HG03457 (cell line): ENCODE measurements around the gene A4GNT.

Source experiments
- ATAC-seq: cut with Tn5 transposase; IDR thresholded peaks from one replicate; pipeline ENCODE4 v1.9.1; 2021; ENCODE audit warnings: moderate number of reproducible peaks; ENCODE audit not compliant: unreplicated experiment

Gene A4GNT

DNA sequence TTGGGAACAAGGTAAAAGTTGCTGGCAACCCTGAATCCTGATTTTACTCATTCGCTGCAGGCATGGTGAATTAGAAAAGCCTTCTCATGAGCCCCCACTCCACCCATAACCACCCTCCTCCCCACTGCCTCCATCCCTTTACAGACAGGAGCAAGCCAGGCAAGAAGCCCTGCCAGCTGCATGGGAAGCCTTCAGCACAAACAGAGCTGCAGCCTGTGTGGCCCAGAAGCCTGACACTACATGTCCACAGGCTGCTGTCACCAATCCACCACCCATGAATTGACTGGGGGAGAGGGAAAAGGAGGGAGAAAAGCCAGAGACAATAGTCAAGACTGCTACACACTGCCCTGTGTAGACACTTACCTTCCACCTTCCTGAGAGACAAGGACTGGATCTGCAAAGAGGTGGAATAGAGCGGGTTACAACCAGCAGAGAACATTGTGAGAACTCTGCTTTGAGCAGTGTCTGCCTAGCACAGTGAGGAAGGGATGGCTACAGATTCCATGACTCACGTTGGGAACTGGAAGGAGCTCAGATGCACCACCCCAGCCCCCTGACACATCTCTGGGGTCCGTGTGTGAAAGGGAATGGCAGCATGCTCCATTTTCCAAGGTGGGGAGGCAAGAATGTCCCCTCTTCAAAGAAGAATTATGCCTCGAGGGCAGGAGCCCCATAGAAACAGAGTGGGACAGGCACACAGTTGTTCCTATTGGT is 50.7 kb downstream of the A4GNT start:
- no peak for ATAC-seq

- ATAC-seq, result no peak
Measured at GRCh38 chr3:138079901-138080300, 52.3 kb downstream of the A4GNT start.

GRCh38 chr3:138078901-138079344 is 53.3 kb downstream of the A4GNT start:
- no peak for ATAC-seq

DNA sequence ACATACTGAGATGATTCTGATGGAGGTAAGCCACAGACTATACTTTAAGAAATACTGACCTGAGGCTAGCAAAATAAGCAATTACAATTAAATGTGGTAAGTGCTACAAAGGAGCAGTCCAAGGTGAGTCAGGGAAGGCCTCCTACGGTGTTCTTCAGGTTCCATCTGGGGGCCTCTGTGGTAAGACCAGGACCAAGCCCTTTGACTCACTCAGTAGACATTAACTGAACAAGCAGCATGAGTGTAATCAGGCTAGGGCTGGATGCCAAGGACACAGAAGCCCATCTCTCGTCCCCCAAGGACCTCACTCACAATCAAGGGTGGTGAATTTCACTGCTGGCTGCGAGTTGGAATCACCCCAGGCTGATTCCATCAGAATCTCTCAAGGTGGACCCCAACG is 54.1 kb downstream of the A4GNT start:
- no peak for ATAC-seq
